Kidney epithelial cell (primary cell): ENCODE measurements around the gene FCRLA. TPM values are rescaled to one million over a fixed set of nuclear protein-coding genes. Genes with fewer than 3 reads are reported as not detected.

Source experiments
- DNase-seq: peaks from one replicate; pipeline ENCODE4 v3.0.0-alpha.2; 2010; ENCODE audit warnings: low read depth
- H3K27me3 ChIP-seq: 2 replicates; pipeline ENCODE4 v1.6.0; 2011; ENCODE audit warnings: low read length; ENCODE audit not compliant: control insufficient read depth, insufficient read depth
- H3K36me3 ChIP-seq: 2 replicates; pipeline ENCODE4 v1.5.1; 2011; ENCODE audit warnings: low read length; ENCODE audit not compliant: control insufficient read depth, insufficient read depth
- H3K4me3 ChIP-seq: 2 replicates; pipeline ENCODE4 v1.5.1; 2011; ENCODE audit warnings: low read depth, mild to moderate bottlenecking, control low read depth, low read length
- total RNA-seq: library from RNA; depleted of rRNA; stranded (reverse); fragments of >200 nt; gene quantifications from 2 replicates; pipeline ENCODE4 v1.2.3, GENCODE V29; 2015
- TF ChIP-seq, protein P1 (sequence below): IDR thresholded peaks from 2 replicates; pipeline ENCODE4 v1.5.1; 2011; ENCODE audit warnings: mild to moderate bottlenecking, moderate library complexity, low read length, control low read depth, inconsistent platforms; ENCODE audit not compliant: insufficient read depth, poor library complexity, severe bottlenecking

The FCRLA gene
- total RNA-seq, 1 donor from 2014 or later = 0.88 TPM

DNA sequence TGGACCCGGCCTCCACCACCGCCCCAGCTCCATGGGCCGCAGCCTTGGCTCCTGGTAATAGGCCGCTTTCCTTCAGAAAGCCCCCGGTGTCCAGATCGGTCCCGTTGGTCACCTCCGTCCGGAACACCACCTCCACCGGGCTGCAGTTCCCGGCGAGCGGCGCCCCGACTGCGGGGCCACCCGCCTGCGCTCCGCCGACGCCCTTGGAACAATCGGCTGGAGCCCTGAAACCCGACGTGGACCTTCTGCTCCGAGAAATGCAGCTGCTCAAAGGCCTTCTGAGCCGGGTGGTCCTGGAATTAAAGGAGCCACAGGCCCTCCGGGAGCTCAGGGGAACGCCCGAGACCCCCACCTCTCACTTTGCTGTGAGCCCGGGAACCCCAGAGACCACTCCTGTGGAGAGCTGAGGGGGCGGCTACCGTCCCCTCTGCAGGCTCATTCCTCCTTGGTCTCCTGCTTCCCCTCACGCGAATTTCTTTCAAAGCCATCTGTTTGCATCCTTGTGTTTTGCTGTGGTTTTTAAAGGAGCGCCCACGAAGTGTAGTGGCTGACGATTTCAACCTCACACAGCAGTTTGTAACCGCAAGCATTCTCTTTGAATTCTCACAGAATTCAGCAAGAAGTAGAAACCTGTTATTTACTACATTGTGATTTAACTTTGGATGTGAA, 20.4 kb downstream of the FCRLA start:
- no peak for DNase-seq
- TF ChIP-seq, protein P1, sequence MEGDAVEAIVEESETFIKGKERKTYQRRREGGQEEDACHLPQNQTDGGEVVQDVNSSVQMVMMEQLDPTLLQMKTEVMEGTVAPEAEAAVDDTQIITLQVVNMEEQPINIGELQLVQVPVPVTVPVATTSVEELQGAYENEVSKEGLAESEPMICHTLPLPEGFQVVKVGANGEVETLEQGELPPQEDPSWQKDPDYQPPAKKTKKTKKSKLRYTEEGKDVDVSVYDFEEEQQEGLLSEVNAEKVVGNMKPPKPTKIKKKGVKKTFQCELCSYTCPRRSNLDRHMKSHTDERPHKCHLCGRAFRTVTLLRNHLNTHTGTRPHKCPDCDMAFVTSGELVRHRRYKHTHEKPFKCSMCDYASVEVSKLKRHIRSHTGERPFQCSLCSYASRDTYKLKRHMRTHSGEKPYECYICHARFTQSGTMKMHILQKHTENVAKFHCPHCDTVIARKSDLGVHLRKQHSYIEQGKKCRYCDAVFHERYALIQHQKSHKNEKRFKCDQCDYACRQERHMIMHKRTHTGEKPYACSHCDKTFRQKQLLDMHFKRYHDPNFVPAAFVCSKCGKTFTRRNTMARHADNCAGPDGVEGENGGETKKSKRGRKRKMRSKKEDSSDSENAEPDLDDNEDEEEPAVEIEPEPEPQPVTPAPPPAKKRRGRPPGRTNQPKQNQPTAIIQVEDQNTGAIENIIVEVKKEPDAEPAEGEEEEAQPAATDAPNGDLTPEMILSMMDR = no peak
- H3K27me3 ChIP-seq = no peaks in the 10 kb centered on the region
- no peaks in the 10 kb centered on the region for H3K36me3 ChIP-seq
- peak overlapping the region; percentile 83 for H3K4me3 ChIP-seq

DNA sequence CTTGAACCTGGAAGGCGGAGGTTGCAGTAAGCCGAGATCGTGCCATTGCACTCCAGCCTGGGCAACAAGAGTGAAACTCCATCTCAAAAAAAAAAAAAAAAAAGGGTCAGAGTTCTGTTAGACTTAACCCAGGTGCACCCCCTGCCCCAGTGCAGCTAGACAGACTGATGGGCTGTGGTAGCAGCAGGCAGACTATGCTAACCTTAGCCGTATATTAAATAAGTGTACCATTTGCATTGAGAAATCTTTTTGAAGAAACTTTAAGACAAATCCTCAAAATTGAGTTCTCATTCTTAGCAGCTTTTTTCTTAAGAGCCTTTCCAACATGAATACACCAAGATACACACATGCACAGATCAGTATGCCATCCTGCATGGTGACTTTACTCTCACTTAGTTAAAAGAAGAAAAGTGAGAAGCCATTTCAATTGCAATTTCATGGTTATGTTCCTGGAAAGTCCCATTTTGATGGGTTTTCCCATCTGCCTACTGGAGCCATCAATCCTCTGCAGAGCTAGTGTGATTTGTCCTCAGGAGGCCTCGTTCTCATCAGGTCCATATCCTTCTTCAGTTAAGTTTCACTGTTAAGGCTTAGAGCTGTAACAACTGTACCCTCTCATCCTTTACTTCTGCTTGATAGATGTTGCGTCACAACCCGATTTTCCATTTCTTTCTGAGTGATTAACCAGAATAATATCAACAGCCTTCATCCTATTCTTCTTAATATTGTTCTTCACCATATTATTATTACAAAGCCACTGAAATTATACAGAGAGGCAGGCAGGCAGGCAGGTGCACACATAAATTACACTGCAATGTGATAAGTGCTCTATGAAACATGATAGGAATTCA, 21.6 kb downstream of the FCRLA start:
- Histone ChIP-seq H3K36me3 (no peaks in the 10 kb centered on the region), H3K27me3 (no peaks in the 10 kb centered on the region), H3K4me3 (no peak overlapping the region)
- no peak for DNase-seq
- TF ChIP-seq, protein P1 = no peak

DNA sequence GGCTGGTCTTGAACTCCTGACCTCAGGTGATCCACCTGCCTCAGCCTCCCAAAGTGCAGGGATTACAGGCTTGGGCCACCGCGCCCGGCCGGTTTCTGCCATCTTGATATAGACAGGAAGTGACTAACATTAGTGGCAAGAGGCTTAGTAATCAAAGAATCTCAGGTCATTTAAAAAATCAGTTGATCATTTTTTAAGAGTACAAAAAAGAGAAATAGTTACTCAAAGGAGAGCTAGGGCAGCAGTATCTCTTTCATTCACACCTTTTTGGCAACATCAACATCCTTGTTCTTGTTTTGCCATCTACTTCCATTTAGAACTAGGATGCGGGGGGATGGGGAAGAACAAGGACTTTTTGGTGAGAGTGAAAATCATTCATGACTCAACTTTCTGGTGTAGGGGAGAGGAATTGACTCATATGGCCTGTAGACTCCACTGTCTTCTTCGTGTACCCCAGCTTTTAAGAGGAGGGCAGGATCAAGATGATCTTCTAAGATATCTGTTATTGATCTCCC, 23.1 kb downstream of the FCRLA start:
- no peak for DNase-seq
- Histone ChIP-seq H3K27me3 (no peaks in the 10 kb centered on the region), H3K36me3 (no peaks in the 10 kb centered on the region), H3K4me3 (no peak overlapping the region)
- TF ChIP-seq, protein P1 = no peak

DNA sequence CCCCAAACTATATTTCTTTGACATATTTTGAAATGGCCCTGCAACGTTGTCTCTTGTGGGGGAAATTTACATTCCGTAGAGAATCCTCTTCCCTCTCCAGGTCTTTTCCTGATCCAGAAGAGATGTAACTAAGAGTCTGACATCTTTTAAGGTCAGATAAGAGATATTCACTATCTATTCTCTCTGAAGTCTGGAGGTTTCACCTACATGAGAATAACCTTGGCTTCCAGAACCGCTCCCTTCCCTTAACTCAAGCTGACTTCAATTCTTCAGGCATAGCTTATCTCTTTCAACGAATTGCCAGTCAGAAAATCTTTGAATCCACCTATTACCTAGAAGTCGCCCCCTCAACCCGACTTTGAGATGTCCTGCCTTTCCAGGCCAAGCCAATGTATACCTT, 24.2 kb downstream of the FCRLA start:
- no peak overlapping the region for H3K4me3 ChIP-seq
- no peak for DNase-seq
- TF ChIP-seq, protein P1 = no peak
- H3K36me3 ChIP-seq = no peaks in the 10 kb centered on the region
- no peaks in the 10 kb centered on the region for H3K27me3 ChIP-seq

DNA sequence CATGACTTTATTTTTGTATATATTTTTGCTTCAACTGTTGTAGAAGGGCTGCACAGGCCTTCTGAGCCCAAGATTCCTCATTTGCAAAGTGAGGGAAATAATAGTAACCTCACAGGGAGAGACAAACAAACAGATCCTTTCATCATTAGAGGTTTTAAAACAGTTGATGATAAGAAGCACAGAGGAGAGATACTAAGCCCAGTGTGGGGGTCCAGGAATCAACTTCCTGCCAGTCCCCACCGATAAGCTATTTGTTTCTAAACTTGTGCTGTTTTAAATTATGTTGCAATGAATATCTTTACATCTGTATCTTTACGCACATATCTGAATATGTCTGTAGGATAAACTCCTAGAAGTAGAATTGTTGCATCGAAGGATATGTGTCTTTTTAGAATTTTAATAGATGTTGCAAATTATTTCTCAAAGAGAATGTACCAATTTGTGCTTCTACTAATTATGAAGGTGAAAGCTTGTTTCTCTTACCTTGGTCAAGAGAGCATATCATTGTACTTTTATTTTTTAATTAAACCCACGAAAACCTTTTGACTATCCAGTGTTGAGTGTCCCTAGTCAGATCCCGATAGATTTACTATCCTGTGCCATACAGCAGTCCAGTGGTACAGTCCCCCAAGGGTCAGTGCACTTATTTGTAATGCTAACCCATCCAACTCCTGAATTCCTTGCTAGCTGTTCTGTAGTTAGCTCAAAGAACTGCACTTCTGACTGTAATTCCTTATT, 25.1 kb downstream of the FCRLA start:
- H3K4me3 ChIP-seq = no peak overlapping the region
- no peaks in the 10 kb centered on the region for H3K27me3 ChIP-seq
- H3K36me3 ChIP-seq = no peaks in the 10 kb centered on the region
- no peak for DNase-seq
- TF ChIP-seq, protein P1 = no peak
